ENCODE data around the gene POLR1E.
A peak's percentile ranks its signal among the peaks of the same experiment; 100 is the strongest.
"Not testable (repeated sequence)": the region's sequence is repeated elsewhere in the genome, so short reads cannot be mapped to it uniquely, and the experiment has no call there.

Gene POLR1E

GRCh38 chr9:37512437-37512836 lies 26.7 kb downstream of the POLR1E start:
- peak; percentile 20; the same call in 1 of the 3 replicates for ATAC-seq (ENCODE audit: insufficient read depth, low read depth)
- Histone ChIP-seq H4K20me1 (ENCODE audit: insufficient read depth, low read length) (no peaks in the 10 kb centered on the region), H3K36me3 (ENCODE audit: insufficient read depth, low read length) (peaks cover 23% of the 10 kb centered on the region), H3K4me3 (ENCODE audit: low read depth in 1 of 2, low read length in 2 of 2) (no peak overlapping the region), H3K4me1 (ENCODE audit: insufficient read depth, low read length) (no peaks in the 10 kb centered on the region), H3K79me2 (ENCODE audit: insufficient read depth, low read length) (no peaks in the 10 kb centered on the region), H3K4me2 (ENCODE audit: insufficient read depth, low read length) (no peak overlapping the region), H2AFZ (ENCODE audit: low read depth, low read length) (no peak overlapping the region), H3K27me3 (ENCODE audit: insufficient read depth, low read length, poor library complexity) (no peaks in the 10 kb centered on the region), H3K9me3 (ENCODE audit: insufficient read depth, low read length, severe bottlenecking) (no peaks in the 10 kb centered on the region), H3K27ac (ENCODE audit: low read length) (no peak overlapping the region), H3K9ac (ENCODE audit: low read depth, low read length) (no peak overlapping the region)
- TF ChIP-seq EZH2 (IDR thresholded peaks at IDR 0.05; ENCODE audit: borderline replicate concordance, low read depth, low read length, severe bottlenecking) (no peak), CTCF (IDR thresholded peaks at IDR 0.05; ENCODE audit: borderline replicate concordance, extremely low read depth, low read length, poor library complexity, severe bottlenecking) (no peak)
- DNase-seq, result no peak

- not testable (repeated sequence) for H3K4me2 ChIP-seq (ENCODE audit: insufficient read depth, low read length); H4K20me1 ChIP-seq (ENCODE audit: insufficient read depth, low read length); H3K27me3 ChIP-seq (ENCODE audit: insufficient read depth, low read length, poor library complexity)
These were observed 28.7 kb downstream of the POLR1E start for GRCh38 chr9:37514415-37514814.

GRCh38 chr9:37514999-37515398 lies 29.3 kb downstream of the POLR1E start:
- ATAC-seq (ENCODE audit: insufficient read depth, low read depth) (peak; percentile 58; the same call in 2 of the 3 replicates), DNase-seq (no peak)
- Histone ChIP-seq H3K4me3 (ENCODE audit: low read depth in 1 of 2, low read length in 2 of 2) (no peak overlapping the region), H3K79me2 (ENCODE audit: insufficient read depth, low read length) (no peaks in the 10 kb centered on the region), H3K36me3 (ENCODE audit: insufficient read depth, low read length) (peaks cover 4% of the 10 kb centered on the region), H3K4me1 (ENCODE audit: insufficient read depth, low read length) (no peaks in the 10 kb centered on the region), H3K27ac (ENCODE audit: low read length) (no peak overlapping the region), H3K4me2 (ENCODE audit: insufficient read depth, low read length) (no peak overlapping the region), H3K9me3 (ENCODE audit: insufficient read depth, low read length, severe bottlenecking) (no peaks in the 10 kb centered on the region), H4K20me1 (ENCODE audit: insufficient read depth, low read length) (no peaks in the 10 kb centered on the region), H3K27me3 (ENCODE audit: insufficient read depth, low read length, poor library complexity) (no peaks in the 10 kb centered on the region), H2AFZ (ENCODE audit: low read depth, low read length) (no peak overlapping the region), H3K9ac (ENCODE audit: low read depth, low read length) (no peak overlapping the region)
- TF ChIP-seq CTCF (IDR thresholded peaks at IDR 0.05; ENCODE audit: borderline replicate concordance, extremely low read depth, low read length, poor library complexity, severe bottlenecking) (no peak), EZH2 (IDR thresholded peaks at IDR 0.05; ENCODE audit: borderline replicate concordance, low read depth, low read length, severe bottlenecking) (no peak)

More at GRCh38 chr9:37514415-37514814, 28.7 kb downstream of the POLR1E start:
- not testable (repeated sequence) for ATAC-seq (ENCODE audit: insufficient read depth, low read depth); H2AFZ ChIP-seq (ENCODE audit: low read depth, low read length); H3K27ac ChIP-seq (ENCODE audit: low read length); H3K36me3 ChIP-seq (ENCODE audit: insufficient read depth, low read length); H3K79me2 ChIP-seq (ENCODE audit: insufficient read depth, low read length); H3K9me3 ChIP-seq (ENCODE audit: insufficient read depth, low read length, severe bottlenecking); H3K4me3 ChIP-seq (ENCODE audit: low read depth in 1 of 2, low read length in 2 of 2); H3K4me1 ChIP-seq (ENCODE audit: insufficient read depth, low read length); H3K9ac ChIP-seq (ENCODE audit: low read depth, low read length); DNase-seq

- no peak for DNase-seq
- Histone ChIP-seq H3K27ac (ENCODE audit: low read length) (no peak overlapping the region), H4K20me1 (ENCODE audit: insufficient read depth, low read length) (no peaks in the 10 kb centered on the region), H2AFZ (ENCODE audit: low read depth, low read length) (no peak overlapping the region), H3K4me3 (ENCODE audit: low read depth in 1 of 2, low read length in 2 of 2) (no peak overlapping the region), H3K4me2 (ENCODE audit: insufficient read depth, low read length) (no peak overlapping the region), H3K9ac (ENCODE audit: low read depth, low read length) (no peak overlapping the region), H3K36me3 (ENCODE audit: insufficient read depth, low read length) (peaks cover 4% of the 10 kb centered on the region), H3K4me1 (ENCODE audit: insufficient read depth, low read length) (no peaks in the 10 kb centered on the region), H3K27me3 (ENCODE audit: insufficient read depth, low read length, poor library complexity) (no peaks in the 10 kb centered on the region), H3K79me2 (ENCODE audit: insufficient read depth, low read length) (no peaks in the 10 kb centered on the region), H3K9me3 (ENCODE audit: insufficient read depth, low read length, severe bottlenecking) (no peaks in the 10 kb centered on the region)
- TF ChIP-seq CTCF (IDR thresholded peaks at IDR 0.05; ENCODE audit: borderline replicate concordance, extremely low read depth, low read length, poor library complexity, severe bottlenecking) (no peak), EZH2 (IDR thresholded peaks at IDR 0.05; ENCODE audit: borderline replicate concordance, low read depth, low read length, severe bottlenecking) (no peak)
- no peak for ATAC-seq (ENCODE audit: insufficient read depth, low read depth)
These were observed 30.0 kb downstream of the POLR1E start for GRCh38 chr9:37515620-37516258.

Data from DND-41 (cell line).